Fibroblast of villous mesenchyme (primary cell): Measurements from ENCODE around the gene FCHSD2. TPM values are rescaled to one million over a fixed set of nuclear protein-coding genes. Genes with fewer than 3 reads are reported as not detected.
"Not testable (repeated sequence)": the region's sequence is repeated elsewhere in the genome, so short reads cannot be mapped to it uniquely, and the experiment has no call there.

ENCODE experiments used
- DNase-seq: peaks from one replicate; pipeline ENCODE4 v3.0.0-alpha.2; 2010; ENCODE audit warnings: low read depth
- H3K4me3 ChIP-seq: 2 replicates; pipeline ENCODE4 v1.5.1; 2011; ENCODE audit warnings: low read depth, mild to moderate bottlenecking, low read length
- CTCF ChIP-seq: IDR thresholded peaks from 2 replicates; pipeline ENCODE4 v1.5.1; 2012; ENCODE audit warnings: low read depth, mild to moderate bottlenecking, low read length; ENCODE audit not compliant: insufficient read depth
- small RNA-seq: library from RNA; depleted of rRNA; stranded (forward); fragments of <200 nt; gene quantifications from one replicate; pipeline ENCODE3, GENCODE V24; 2012
- total RNA-seq: library from RNA; depleted of rRNA; stranded (reverse); fragments of >200 nt; gene quantifications from 2 replicates; pipeline ENCODE4 v1.2.3, GENCODE V29; 2012

The FCHSD2 gene
- total RNA-seq, 1 donor, result 11.2 TPM

- H3K4me3 ChIP-seq, result peak overlapping the region; percentile 34
- no peak for TF ChIP-seq CTCF
Observed at GRCh38 chr11:72793076-72793424, 349.1 kb downstream of the FCHSD2 start.

GRCh38 chr11:72792437-72793021, 349.6 kb downstream of the FCHSD2 start:
- H3K4me3 ChIP-seq, result no peak overlapping the region
- DNase-seq, result no peak
- no peak for TF ChIP-seq CTCF

More at GRCh38 chr11:72793076-72793424, 349.1 kb downstream of the FCHSD2 start:
- DNase-seq, result no peak

GRCh38 chr11:72791228-72791627, 350.9 kb downstream of the FCHSD2 start:
- H3K4me3 ChIP-seq, DNase-seq: not testable (repeated sequence)

- peak; percentile 23 for DNase-seq
- no peak overlapping the region for H3K4me3 ChIP-seq
- no peak for TF ChIP-seq CTCF
Observed at GRCh38 chr11:72789493-72790131, 352.5 kb downstream of the FCHSD2 start.

- H3K4me3 ChIP-seq, result no peak overlapping the region
- DNase-seq, result no peak
- TF ChIP-seq CTCF, result no peak
Observed at GRCh38 chr11:72788241-72788640, 353.9 kb downstream of the FCHSD2 start.

- no peak for DNase-seq
- H3K4me3 ChIP-seq, result no peak overlapping the region
- peak; percentile 24 for TF ChIP-seq CTCF
Observed at GRCh38 chr11:72787216-72788104, 354.7 kb downstream of the FCHSD2 start.

Small RNAs within 50 kb of the gene (small RNA-seq; reads per million reads assigned to genes)
- gene RNU6-672P, result not detected

Other genes starting within 250 kb of the FCHSD2 start
- gene P2RY2, start 76.0 kb upstream of the FCHSD2 start, total RNA-seq, result under 0.01 TPM in 1 of 2 replicates, not detected in the other
- gene P2RY6, start 130.0 kb upstream of the FCHSD2 start, total RNA-seq, result 0.32 TPM in 1 of 2 replicates, not detected in the other
- gene ARHGEF17, start 166.0 kb upstream of the FCHSD2 start, total RNA-seq, result 71.2 and 78.3 TPM in 2 replicates
- gene RELT, start 234.1 kb upstream of the FCHSD2 start, total RNA-seq, result 3.5 and 4.2 TPM in 2 replicates